ENCODE data around the gene DUOXA1. TPM values are rescaled to one million over a fixed set of nuclear protein-coding genes. Genes with fewer than 3 reads are reported as not detected.

DUOXA1 gene
- total and polyA plus RNA-seq, 3 experiments from 2014 or later = 0.09 to 0.29 TPM; not detected in 1

DNA sequence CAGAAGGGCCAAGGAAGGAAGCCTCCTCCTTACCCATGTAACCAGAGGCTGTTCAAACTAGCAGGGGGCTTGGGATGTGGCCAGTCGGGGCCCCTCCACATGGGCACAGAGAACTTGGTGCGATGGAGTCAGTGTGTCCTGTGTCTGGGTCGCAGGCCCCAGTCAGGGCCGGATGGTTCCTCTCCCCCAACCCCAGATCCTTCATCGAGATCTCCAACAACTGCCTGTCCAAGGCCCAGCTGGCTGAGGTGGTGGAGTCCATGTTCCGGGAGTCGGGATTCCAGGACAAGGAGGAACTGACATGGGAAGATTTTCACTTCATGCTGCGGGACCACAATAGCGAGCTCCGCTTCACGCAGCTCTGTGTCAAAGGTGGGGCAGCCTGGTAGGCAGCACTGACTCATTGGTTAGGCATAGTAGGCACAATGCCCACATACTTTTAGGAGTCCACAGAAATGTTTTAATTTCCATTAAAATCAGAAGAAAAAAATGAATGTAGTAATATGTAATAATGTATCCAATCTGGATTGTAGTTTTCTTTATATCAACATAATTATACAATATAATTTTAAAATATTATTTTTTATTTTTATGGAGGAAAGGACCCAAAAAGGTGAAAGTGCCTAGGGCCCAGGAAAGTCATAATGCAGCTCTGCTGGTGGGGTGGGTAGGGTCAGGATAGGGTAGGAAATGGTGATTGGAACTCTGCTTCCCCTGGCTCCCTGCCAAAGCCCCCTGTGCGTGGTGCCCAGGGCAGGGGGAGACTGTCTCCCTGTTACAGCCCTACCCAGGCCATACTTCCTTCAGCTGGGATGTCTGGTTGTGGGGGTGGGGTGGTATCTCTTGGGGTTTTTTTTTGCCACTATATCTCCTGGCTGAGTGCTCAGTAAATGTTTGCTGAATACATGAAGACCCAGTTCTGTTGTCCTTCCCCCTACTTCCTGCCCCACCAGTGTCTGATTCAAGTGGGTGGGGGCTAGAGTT lies 18.7 kb upstream of the DUOXA1 start:
- H3K36me3 ChIP-seq (ENCODE audit: insufficient read depth, low read length) = no peaks in the 10 kb centered on the region
- DNase-seq = no peak
- no peaks in the 10 kb centered on the region for H3K4me1 Mint-ChIP-seq

DNA sequence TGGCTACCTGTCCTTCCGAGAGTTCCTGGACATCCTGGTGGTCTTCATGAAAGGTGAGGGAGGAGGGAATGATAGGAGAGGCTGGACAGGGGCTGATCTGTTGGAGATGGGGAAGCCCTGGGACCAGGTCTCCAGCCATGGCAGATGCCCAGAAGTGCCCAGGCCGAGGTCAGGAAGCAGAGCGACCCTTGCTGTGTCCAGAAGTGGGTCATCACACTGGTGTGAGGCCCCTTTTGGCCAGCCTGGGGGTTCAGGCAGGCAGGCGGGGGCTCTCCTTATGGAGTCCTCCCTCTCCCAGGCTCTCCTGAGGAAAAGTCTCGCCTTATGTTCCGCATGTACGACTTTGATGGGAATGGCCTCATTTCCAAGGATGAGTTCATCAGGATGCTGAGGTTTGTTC lies 17.9 kb upstream of the DUOXA1 start:
- Mint-ChIP-seq H3K27me3 (peaks cover 0 to 2% of the 10 kb centered on the region in 2 donors), H3K9me3 (no peaks in the 10 kb centered on the region), H3K4me3 (no peak overlapping the region), H3K36me3 (peaks cover 0 to 17% (median 0%) of the 10 kb centered on the region in 3 donors), H3K27ac (no peak overlapping the region), H3K4me1 (no peaks in the 10 kb centered on the region)
- ChIA-PET CTCF (no interaction called here), POLR2A (no interaction called here)
- Histone ChIP-seq H3K9me3 (ENCODE audit: low read length) (no peaks in the 10 kb centered on the region), H3K4me1 (ENCODE audit: insufficient read depth, low read length) (no peaks in the 10 kb centered on the region), H3K27ac (ENCODE audit: low read depth, low read length) (no peak overlapping the region), H3K4me3 (ENCODE audit: low read length) (no peak overlapping the region), H3K27me3 (ENCODE audit: insufficient read depth, low read length, poor library complexity, severe bottlenecking) (no peaks in the 10 kb centered on the region), H3K36me3 (ENCODE audit: insufficient read depth, low read length) (no peaks in the 10 kb centered on the region)
- no peak for DNase-seq

More for the DNA sequence above, 18.7 kb upstream of the DUOXA1 start:
- H3K27me3 ChIP-seq (ENCODE audit: insufficient read depth, low read length, poor library complexity, severe bottlenecking) = no peaks in the 10 kb centered on the region
- Mint-ChIP-seq H3K4me3 (no peak overlapping the region), H3K9me3 (no peaks in the 10 kb centered on the region), H3K27ac (peak overlapping the region in 1 of 8 donors; percentile 47), H3K27me3 (peaks cover 0 to 2% of the 10 kb centered on the region in 2 donors), H3K36me3 (peaks cover 0 to 20% (median 0%) of the 10 kb centered on the region in 3 donors)
- ChIA-PET CTCF (interaction anchor here (1.2 kb wide), 1 partner anchor 19 kb away, joined by 4 read pairs; no protein-coding TSS in a partner anchor), POLR2A (no interaction called here)
- H3K27ac ChIP-seq (ENCODE audit: low read depth, low read length) = no peak overlapping the region
- H3K4me3 ChIP-seq (ENCODE audit: low read length) = no peak overlapping the region
- H3K4me1 ChIP-seq (ENCODE audit: insufficient read depth, low read length) = no peaks in the 10 kb centered on the region
- H3K9me3 ChIP-seq (ENCODE audit: low read length) = no peaks in the 10 kb centered on the region

DNA sequence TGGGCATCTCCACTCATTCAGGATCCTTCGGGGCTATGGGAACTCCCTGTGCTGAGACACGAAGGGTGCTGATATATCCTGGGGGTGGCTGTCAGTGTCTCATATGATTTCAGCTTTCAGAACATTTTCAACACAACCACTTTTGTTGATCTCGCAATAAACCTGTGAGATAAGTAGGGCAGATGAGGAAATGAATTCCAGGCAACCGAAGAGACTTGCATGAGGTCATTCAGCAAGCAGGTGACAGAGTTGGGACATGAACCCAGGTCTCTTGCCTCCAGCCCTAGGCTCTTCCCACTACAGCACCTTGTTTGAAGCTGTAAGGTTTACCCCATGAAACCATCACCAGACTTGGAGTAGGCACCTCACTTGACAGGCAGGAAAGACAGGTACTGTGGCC lies 16.7 kb upstream of the DUOXA1 start:
- no peaks in the 10 kb centered on the region for H3K9me3 ChIP-seq (ENCODE audit: low read length)
- peaks cover 0 to 2% of the 10 kb centered on the region in 2 donors for H3K27me3 Mint-ChIP-seq
- H3K4me3 Mint-ChIP-seq = no peak overlapping the region
- H3K4me1 ChIP-seq (ENCODE audit: insufficient read depth, low read length) = no peaks in the 10 kb centered on the region
- ChIA-PET CTCF (interaction anchor here (2.0 kb wide), 1 partner anchor 28 kb away, joined by 7 read pairs; no protein-coding TSS in a partner anchor), POLR2A (no interaction called here)
- no peaks in the 10 kb centered on the region for H3K9me3 Mint-ChIP-seq
- no peaks in the 10 kb centered on the region for H3K36me3 ChIP-seq (ENCODE audit: insufficient read depth, low read length)
- H3K36me3 Mint-ChIP-seq = peaks cover 0 to 8% (median 0%) of the 10 kb centered on the region in 3 donors
- H3K4me1 Mint-ChIP-seq = no peaks in the 10 kb centered on the region
- no peak overlapping the region for H3K27ac Mint-ChIP-seq
- no peak for DNase-seq
- H3K4me3 ChIP-seq (ENCODE audit: low read length) = no peak overlapping the region
- no peak overlapping the region for H3K27ac ChIP-seq (ENCODE audit: low read depth, low read length)
- H3K27me3 ChIP-seq (ENCODE audit: insufficient read depth, low read length, poor library complexity, severe bottlenecking) = no peaks in the 10 kb centered on the region

DNA sequence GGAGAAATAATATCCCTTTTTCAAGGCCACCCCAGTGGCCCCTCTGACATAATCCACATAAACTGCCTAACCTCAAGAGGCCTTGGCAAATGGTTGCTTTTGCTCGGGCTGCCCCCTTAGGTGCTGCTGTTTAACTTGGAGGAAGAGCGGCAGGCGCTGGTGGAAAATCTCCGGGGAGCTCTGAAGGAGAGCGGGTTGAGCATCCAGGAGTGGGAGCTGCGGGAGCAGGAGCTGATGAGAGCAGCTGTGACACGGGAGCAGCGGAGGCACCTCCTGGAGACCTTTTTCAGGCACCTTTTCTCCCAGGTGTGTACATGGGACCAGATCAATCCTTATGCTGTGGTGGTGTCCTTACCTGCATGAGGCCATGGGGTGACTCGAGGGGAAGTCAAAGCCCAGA lies 15.1 kb upstream of the DUOXA1 start:
- Histone ChIP-seq H3K27ac (ENCODE audit: low read depth, low read length) (no peak overlapping the region), H3K4me1 (ENCODE audit: insufficient read depth, low read length) (no peaks in the 10 kb centered on the region), H3K9me3 (ENCODE audit: low read length) (no peaks in the 10 kb centered on the region), H3K36me3 (ENCODE audit: insufficient read depth, low read length) (no peaks in the 10 kb centered on the region), H3K4me3 (ENCODE audit: low read length) (no peak overlapping the region), H3K27me3 (ENCODE audit: insufficient read depth, low read length, poor library complexity, severe bottlenecking) (no peaks in the 10 kb centered on the region)
- no peaks in the 10 kb centered on the region for H3K9me3 Mint-ChIP-seq
- no peak for DNase-seq
- peaks cover 0 to 3% (median 0%) of the 10 kb centered on the region in 3 donors for H3K36me3 Mint-ChIP-seq
- H3K4me1 Mint-ChIP-seq = no peaks in the 10 kb centered on the region
- CTCF ChIA-PET = interaction anchor here (0.9 kb wide), 1 partner anchor 18 kb away, joined by 3 read pairs; no protein-coding TSS in a partner anchor
- POLR2A ChIA-PET = no interaction called here
- H3K4me3 Mint-ChIP-seq = no peak overlapping the region
- peaks cover 0 to 2% of the 10 kb centered on the region in 2 donors for H3K27me3 Mint-ChIP-seq
- peak overlapping the region in 1 of 8 donors; percentile 38 for H3K27ac Mint-ChIP-seq

DNA sequence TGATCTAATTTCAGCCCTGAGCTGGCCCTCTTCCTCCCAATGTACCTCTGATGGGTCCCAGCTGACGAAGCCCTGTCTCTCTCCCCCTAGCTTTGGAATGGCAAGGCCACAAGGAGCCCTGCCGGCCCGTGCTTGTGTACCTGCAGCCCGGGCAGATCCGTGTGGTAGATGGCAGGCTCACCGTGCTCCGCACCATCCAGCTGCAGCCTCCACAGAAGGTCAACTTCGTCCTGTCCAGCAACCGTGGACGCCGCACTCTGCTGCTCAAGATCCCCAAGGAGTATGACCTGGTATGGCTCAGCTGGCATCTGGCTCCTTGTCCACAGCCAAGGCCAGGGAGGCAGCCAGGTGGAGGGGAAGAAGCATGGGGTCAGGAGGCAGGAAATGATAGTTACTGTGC lies 14.3 kb upstream of the DUOXA1 start:
- no peaks in the 10 kb centered on the region for H3K4me1 Mint-ChIP-seq
- no peak overlapping the region for H3K27ac Mint-ChIP-seq
- H3K27me3 Mint-ChIP-seq = peaks cover 0 to 2% of the 10 kb centered on the region in 2 donors
- H3K36me3 ChIP-seq (ENCODE audit: insufficient read depth, low read length) = no peaks in the 10 kb centered on the region
- H3K9me3 Mint-ChIP-seq = no peaks in the 10 kb centered on the region
- ChIA-PET POLR2A (no interaction called here), CTCF (interaction anchor here (0.9 kb wide), 1 partner anchor 19 kb away, joined by 3 read pairs; no protein-coding TSS in a partner anchor)
- no peak overlapping the region for H3K27ac ChIP-seq (ENCODE audit: low read depth, low read length)
- no peak for DNase-seq
- no peak overlapping the region for H3K4me3 Mint-ChIP-seq
- H3K4me1 ChIP-seq (ENCODE audit: insufficient read depth, low read length) = no peaks in the 10 kb centered on the region
- no peaks in the 10 kb centered on the region for H3K9me3 ChIP-seq (ENCODE audit: low read length)
- peaks cover 0 to 3% (median 0%) of the 10 kb centered on the region in 3 donors for H3K36me3 Mint-ChIP-seq
- no peak overlapping the region for H3K4me3 ChIP-seq (ENCODE audit: low read length)
- no peaks in the 10 kb centered on the region for H3K27me3 ChIP-seq (ENCODE audit: insufficient read depth, low read length, poor library complexity, severe bottlenecking)

DNA sequence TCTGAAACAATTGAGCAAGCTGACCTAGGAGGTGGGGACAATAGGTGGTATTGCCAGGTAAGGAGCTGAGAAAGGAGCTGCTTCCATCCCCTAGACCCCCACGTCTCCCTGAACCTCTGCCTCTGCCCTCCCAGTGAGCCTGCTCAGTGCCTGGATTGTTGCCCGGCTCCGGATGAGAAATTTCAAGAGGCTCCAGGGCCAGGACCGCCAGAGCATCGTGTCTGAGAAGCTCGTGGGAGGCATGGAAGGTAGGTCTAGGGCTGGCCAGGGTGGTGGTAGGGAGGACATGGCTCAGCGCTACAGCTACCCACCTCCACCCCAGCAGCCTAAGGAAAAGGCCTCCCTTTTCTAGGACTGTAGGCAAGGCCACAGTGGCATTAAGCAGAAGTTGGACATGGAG lies 13.4 kb upstream of the DUOXA1 start:
- no peaks in the 10 kb centered on the region for H3K4me1 ChIP-seq (ENCODE audit: insufficient read depth, low read length)
- Mint-ChIP-seq H3K27ac (no peak overlapping the region), H3K36me3 (peaks cover 0 to 3% (median 0%) of the 10 kb centered on the region in 3 donors), H3K9me3 (no peaks in the 10 kb centered on the region), H3K4me3 (no peak overlapping the region), H3K4me1 (no peaks in the 10 kb centered on the region), H3K27me3 (peaks cover 0 to 4% of the 10 kb centered on the region in 2 donors)
- DNase-seq = no peak
- POLR2A ChIA-PET = no interaction called here
- no peak overlapping the region for H3K4me3 ChIP-seq (ENCODE audit: low read length)
- CTCF ChIA-PET = interaction anchor here (1.2 kb wide), 1 partner anchor 25 kb away, joined by 4 read pairs; no protein-coding TSS in a partner anchor
- no peak overlapping the region for H3K27ac ChIP-seq (ENCODE audit: low read depth, low read length)
- H3K27me3 ChIP-seq (ENCODE audit: insufficient read depth, low read length, poor library complexity, severe bottlenecking) = no peaks in the 10 kb centered on the region
- no peaks in the 10 kb centered on the region for H3K36me3 ChIP-seq (ENCODE audit: insufficient read depth, low read length)
- no peaks in the 10 kb centered on the region for H3K9me3 ChIP-seq (ENCODE audit: low read length)

DNA sequence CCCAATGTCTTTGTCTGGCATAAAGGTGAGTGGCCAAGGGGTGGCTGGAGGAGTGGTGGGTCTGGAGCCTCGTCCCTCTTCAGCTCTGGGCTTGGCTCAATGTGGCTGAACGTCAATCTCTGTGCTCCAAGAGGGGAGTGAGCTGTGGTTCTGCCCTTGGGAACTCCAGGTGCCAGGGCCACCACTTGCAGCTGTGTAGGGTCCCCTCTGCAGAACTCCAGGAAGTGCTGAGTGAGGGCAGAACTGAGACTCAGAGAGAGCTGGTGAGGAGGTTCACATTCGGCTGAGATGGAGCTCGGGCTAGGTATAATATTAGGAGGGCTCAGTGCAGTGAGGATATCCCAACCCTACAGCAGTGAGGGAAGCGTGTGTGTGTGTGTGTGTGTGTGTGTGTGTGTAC lies 11.7 kb upstream of the DUOXA1 start:
- no peak for DNase-seq
- Histone ChIP-seq H3K4me3 (ENCODE audit: low read length) (no peak overlapping the region), H3K4me1 (ENCODE audit: insufficient read depth, low read length) (no peaks in the 10 kb centered on the region), H3K9me3 (ENCODE audit: low read length) (no peaks in the 10 kb centered on the region), H3K36me3 (ENCODE audit: insufficient read depth, low read length) (no peaks in the 10 kb centered on the region), H3K27me3 (ENCODE audit: insufficient read depth, low read length, poor library complexity, severe bottlenecking) (no peaks in the 10 kb centered on the region), H3K27ac (ENCODE audit: low read depth, low read length) (no peak overlapping the region)
- POLR2A ChIA-PET = no interaction called here
- Mint-ChIP-seq H3K27ac (no peak overlapping the region), H3K36me3 (peaks cover 0 to 2% (median 0%) of the 10 kb centered on the region in 3 donors), H3K27me3 (peaks cover 5 to 7% of the 10 kb centered on the region in 2 donors), H3K4me1 (peaks cover 0 to 4% (median 3%) of the 10 kb centered on the region in 3 donors), H3K9me3 (no peaks in the 10 kb centered on the region), H3K4me3 (no peak overlapping the region)
- CTCF ChIA-PET = interaction anchor here (1.1 to 2.2 kb wide), 2 partner anchors 23 to 290 kb away, joined by 3 to 5 read pairs; no protein-coding TSS in a partner anchor

Measured in CD8-positive, alpha-beta memory T cell (primary cell).